NCI-H1092 treated with DMSO at 0.1 percent for 48 hours (cell line): ENCODE data around the gene IQCB1.
"Not testable (repeated sequence)": the region's sequence is repeated elsewhere in the genome, so short reads cannot be mapped to it uniquely, and the experiment has no call there.

ENCODE experiments used
- DNase-seq: peaks from one replicate; lab custom pipeline; 2025; lab: John Stamatoyannopoulos, UW

Gene IQCB1

GRCh38 chr3:121834671-121835464 lies at the start of gene IQCB1, which contains the start of gene EAF2:
IQCB1 (minus strand) TSS chr3:121835060; CDS start chr3:121828960, 6,100 bp downstream.
EAF2 (plus strand) TSS chr3:121835209; CDS start chr3:121835286, 77 bp downstream.
- DNase-seq, result peak; percentile 94

- no peak for DNase-seq
These were observed 48.6 kb upstream of the IQCB1 start for GRCh38 chr3:121883507-121883906.

- no peak for DNase-seq
These were observed 43.6 kb upstream of the IQCB1 start for GRCh38 chr3:121878411-121878810.

DNA sequence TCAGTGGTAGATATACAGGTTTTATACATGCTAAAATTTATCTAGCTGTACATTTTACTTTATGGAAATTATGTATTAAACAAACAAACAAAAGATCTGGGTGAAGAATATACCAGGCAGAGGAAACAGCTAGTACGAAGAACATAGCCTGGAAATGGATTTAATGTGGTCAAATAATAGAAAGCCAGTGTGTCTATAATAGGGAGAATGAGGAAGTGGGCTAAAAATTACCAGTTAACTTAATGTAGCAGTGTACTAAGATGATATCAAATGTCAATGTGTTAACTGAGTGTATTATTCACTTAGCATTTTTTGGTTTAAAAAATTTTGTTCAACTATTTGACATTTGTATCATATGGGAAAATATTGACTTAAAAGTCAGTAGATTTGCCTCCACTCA lies 36.6 kb upstream of the IQCB1 start:
- no peak for DNase-seq

- no peak for DNase-seq
These were observed 35.9 kb upstream of the IQCB1 start for GRCh38 chr3:121870717-121871116.

- no peak for DNase-seq
These were observed 34.9 kb upstream of the IQCB1 start for GRCh38 chr3:121869736-121870135.

DNA sequence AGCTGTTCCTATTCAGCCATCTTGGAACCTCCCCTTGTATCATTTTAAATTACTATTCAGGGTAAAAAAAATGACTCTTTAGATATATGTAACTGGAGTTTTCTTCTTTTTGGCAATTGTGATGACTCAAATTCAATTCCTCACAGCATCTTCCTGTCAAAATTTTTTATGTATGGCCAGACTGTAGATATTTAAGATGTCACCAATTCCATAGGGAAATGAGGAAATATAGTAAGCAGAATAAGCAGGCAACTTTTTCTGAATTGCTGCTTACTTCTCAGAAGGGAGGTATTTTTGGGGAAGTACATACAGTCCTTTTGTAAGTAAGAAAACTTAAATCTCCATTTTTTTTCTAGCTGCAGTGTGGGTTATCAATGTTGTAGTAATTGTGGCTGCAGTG lies 28.9 kb upstream of the IQCB1 start:
- DNase-seq, result no peak

DNA sequence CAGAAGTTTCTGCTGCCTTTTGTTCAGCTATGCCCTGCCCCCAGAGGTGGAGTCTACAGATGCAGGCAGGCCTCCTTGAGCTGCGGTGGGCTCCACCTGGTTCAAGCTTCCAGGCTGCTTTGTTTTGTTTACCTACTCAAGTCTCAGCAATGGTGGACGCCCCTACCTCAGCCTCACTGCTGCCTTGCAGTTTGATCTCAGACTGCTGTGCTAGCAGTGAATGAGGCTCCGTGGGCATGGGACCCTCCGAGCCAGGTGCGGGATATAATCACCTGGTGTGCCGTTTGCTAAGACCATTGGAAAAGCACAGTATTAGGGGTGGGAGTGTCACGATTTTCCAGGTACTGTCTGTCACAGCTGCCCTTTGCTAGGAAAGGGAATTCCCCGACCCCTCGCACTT lies 28.4 kb upstream of the IQCB1 start:
- DNase-seq, result not testable (repeated sequence)

GRCh38 chr3:121857778-121858177 lies 22.9 kb upstream of the IQCB1 start:
- not testable (repeated sequence) for DNase-seq

DNA sequence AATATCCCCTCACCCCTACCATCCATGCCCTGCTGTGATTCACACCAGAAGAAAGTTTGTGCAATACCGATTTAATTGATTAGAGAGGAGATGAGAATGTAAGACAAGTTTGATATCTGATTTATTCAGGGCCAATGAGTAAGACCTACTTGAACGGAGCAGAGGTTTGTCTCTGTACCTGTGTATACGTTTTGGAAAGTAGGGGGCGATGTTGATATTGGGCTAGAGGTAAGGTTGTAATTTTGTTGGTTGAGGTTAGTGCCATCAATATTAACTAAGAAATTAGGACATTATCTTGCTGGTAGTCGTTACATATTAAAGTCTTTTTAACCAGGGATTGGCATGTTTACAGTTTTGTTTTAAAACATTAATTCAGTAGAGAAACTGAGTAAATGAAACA lies 20.7 kb upstream of the IQCB1 start:
- no peak for DNase-seq

DNA sequence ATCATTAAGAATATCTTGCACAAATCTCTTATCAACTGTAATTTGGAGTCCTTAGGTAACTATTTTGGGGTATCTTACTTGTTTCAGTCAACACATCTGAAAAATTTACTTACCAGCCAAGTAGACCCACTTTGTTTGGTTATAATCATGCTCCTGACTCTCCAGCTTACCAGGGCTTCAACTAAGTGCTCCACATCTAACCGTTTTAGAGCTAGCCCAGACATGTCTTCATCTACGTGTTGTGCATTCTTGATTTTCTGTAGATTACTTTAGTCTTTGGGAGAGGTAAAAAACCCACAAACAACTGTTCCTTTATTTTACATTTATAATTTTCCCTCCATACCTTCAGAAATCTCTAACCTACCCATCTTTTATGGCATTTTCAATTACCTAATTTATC lies 17.4 kb upstream of the IQCB1 start:
- no peak for DNase-seq

DNA sequence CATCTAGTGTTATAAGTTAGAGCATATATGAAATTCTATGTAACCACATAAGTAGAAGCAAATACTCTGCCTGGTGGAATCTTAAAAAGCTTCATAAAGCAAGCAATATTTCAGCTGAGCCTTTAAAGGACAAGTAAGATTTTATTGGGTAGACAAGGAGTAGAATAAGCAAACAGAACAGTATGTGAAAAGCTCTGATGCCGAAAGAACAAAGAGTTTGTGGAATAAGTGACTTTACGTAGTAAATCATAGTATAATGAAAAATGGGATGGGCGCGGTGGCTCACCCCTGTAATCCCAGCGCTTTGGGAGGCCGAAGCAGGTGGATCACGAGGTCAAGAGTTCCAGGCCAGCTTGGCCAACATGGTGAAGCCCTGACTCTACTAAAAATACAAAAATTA lies 10.0 kb upstream of the IQCB1 start:
- DNase-seq, result no peak

- DNase-seq, result no peak
These were observed 5.1 kb upstream of the IQCB1 start for GRCh38 chr3:121839962-121840361.

- DNase-seq, result no peak
These were observed 1.6 kb upstream of the IQCB1 start for GRCh38 chr3:121836481-121836880.

GRCh38 chr3:121836064-121836463 lies 1.2 kb upstream of the IQCB1 start:
- no peak for DNase-seq

DNA sequence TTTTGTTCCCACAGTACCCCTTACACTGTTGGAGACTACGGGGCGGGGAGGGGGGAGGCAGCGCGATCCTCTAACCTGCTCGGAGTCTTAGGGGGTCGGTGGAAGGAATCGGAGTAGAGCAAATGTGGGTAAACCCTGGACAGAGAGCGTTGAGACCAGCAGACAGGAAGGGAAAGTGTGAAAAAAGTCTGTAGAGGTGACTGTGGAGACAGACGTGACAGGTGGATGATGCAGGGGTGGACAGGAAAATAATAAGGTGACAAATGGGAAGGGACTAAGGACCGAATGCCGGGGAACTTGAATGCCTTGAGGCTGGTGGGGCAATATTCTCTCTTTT lies 573 bp upstream of the IQCB1 start:
- DNase-seq, result no peak

GRCh38 chr3:121834157-121834670 lies 646 bp downstream of the IQCB1 start:
- DNase-seq, result peak; percentile 49

GRCh38 chr3:121822973-121823372 lies 11.9 kb downstream of the IQCB1 start:
- DNase-seq, result no peak

DNA sequence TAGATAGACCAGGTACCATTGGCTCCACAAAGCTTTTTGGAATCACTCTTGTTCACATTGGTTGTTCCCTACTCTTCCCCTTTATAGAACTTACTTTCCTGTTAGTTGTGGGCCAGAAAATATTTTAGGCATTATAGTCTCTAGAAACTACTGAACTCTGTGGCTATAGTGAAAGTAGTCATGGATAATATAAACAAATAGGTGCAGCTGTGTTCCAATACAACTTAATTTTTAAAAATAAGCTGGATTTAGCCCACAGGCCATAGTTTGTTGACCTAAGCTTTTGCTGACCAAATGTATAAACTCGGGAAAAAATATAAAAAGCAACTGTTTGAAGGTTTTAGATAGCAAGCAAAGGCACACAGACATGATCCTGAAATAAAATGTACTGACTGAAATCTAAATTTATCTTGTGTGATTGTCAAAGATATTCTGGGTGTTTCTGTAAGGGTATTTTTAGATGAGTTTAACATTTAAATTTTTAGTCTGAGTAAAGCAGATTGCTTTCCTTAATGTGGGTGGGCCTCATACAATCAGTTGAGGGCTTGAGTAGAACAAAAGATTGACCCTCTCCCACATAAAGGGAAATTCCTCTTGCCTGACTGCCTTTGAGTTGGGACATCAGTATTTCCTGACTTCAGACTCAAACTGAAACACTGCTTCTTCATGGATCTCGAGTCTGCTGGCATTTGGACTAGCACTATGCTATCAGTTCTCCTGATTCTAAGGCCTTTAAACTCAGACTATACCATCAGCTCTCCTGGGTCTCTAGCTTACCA lies 13.2 kb downstream of the IQCB1 start:
- DNase-seq, result no peak

GRCh38 chr3:121819236-121819635 lies 15.6 kb downstream of the IQCB1 start:
- DNase-seq, result no peak

DNA sequence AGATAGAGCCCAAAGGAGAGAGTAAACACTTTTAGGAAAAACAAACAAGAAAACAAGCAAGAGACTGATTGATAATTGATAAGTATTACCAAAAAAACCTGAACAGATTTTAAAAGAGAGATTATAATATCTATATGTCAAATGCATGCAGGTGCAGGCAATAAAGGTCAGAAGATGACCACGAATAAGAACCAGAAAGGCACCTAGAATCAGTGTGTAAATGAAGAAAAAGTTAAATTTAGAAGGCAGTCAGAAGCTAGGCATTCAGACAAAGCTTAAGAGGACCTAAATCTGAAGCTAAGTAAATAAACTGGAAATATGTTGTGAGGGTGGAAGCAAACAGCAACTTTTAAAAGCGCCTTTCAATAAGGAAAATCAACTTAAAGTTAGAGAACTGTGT lies 16.3 kb downstream of the IQCB1 start:
- DNase-seq, result no peak

DNA sequence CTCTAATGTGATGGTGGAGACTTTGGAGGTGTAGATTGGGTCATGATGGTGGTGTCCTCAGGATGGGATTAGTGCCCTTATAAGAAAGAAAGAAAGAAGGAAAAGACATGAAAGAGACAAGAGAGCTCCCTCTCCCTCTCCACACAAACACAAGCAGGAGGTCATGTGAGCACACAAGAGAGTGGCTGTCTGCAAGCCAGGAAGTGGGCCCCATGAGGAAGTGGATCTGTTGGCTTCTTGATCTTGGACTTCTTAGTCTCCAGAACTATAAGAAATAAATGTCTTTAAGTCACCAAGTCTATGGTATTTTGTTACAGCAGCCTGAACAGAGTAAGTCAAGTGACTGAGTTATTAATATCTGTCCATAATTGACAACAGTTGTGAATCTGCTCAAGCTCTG lies 17.1 kb downstream of the IQCB1 start:
- DNase-seq, result no peak

DNA sequence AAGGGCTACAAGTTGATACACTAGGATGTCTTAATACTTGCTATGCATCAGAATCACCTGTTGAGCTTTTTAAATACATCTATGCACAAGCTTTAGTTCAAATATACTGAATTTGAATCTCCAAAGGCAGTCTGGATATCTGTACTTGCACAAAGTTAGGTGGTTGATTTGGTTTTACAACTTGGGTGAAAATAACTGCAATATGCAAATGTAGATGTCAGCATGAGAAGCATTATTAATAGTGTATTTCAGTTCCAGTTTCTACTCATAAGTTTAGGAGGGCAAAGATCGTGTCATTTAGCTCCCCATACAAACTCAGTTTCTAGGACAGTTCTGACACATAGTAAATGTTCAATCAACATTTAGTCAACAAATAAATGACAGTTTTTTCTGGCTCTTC lies 25.6 kb downstream of the IQCB1 start:
- DNase-seq, result no peak
